ENCODE results near the gene SLFNL1. TPM values are rescaled to one million over a fixed set of nuclear protein-coding genes. Genes with fewer than 3 reads are reported as not detected.

The SLFNL1 gene
- total RNA-seq, 1 experiment from 2014 or later = 0.39 TPM

GRCh38 chr1:40997096-40997495 is 24.4 kb downstream of the SLFNL1 start:
- peaks cover 95% of the 10 kb centered on the region for H3K36me3 ChIP-seq (ENCODE audit: insufficient read depth, low read length, poor library complexity, severe bottlenecking)
- intact Hi-C loops (cut with micrococcal nuclease; ENCODE audit: unreplicated experiment) = no loop called here
- ChIA-PET CTCF (no interaction called here), POLR2A (ENCODE audit: low non-redundant PET) (no interaction called here)
- no peak overlapping the region for H3K4me3 ChIP-seq (ENCODE audit: low read depth, low read length, poor library complexity, severe bottlenecking)
- no peaks in the 10 kb centered on the region for H3K27me3 ChIP-seq (replicated peaks; ENCODE audit: insufficient read depth, low read depth, low read length, poor library complexity)
- H3K9me3 ChIP-seq (ENCODE audit: low read depth, low read length, poor library complexity, severe bottlenecking) = no peaks in the 10 kb centered on the region
- no peak for DNase-seq (ENCODE audit: low spot score)
- BruUV-seq (replicated peaks) = no TSS peak
- TF ChIP-seq EZH2 (IDR thresholded peaks at IDR 0.05; ENCODE audit: borderline replicate concordance, low read depth, low read length, poor library complexity, severe bottlenecking) = no peak
- H3K27ac ChIP-seq (ENCODE audit: low read depth, low read length, poor library complexity, severe bottlenecking) = no peak overlapping the region
- H3K4me1 ChIP-seq (ENCODE audit: insufficient read depth, low read length, poor library complexity, severe bottlenecking) = peaks cover 5% of the 10 kb centered on the region

GRCh38 chr1:40989066-40989465 is 32.5 kb downstream of the SLFNL1 start:
- no peak overlapping the region for H3K27ac ChIP-seq (ENCODE audit: low read depth, low read length, poor library complexity, severe bottlenecking)
- ChIA-PET CTCF (no interaction called here), POLR2A (ENCODE audit: low non-redundant PET) (no interaction called here)
- no peak overlapping the region for H3K4me3 ChIP-seq (ENCODE audit: low read depth, low read length, poor library complexity, severe bottlenecking)
- intact Hi-C loops (cut with micrococcal nuclease; ENCODE audit: unreplicated experiment) = no loop called here
- H3K36me3 ChIP-seq (ENCODE audit: insufficient read depth, low read length, poor library complexity, severe bottlenecking) = peaks cover 99% of the 10 kb centered on the region
- no peaks in the 10 kb centered on the region for H3K27me3 ChIP-seq (replicated peaks; ENCODE audit: insufficient read depth, low read depth, low read length, poor library complexity)
- peaks cover 3% of the 10 kb centered on the region for H3K4me1 ChIP-seq (ENCODE audit: insufficient read depth, low read length, poor library complexity, severe bottlenecking)
- no TSS peak for BruUV-seq (replicated peaks)
- H3K9me3 ChIP-seq (ENCODE audit: low read depth, low read length, poor library complexity, severe bottlenecking) = no peaks in the 10 kb centered on the region
- no peak for DNase-seq (ENCODE audit: low spot score)
- no peak for TF ChIP-seq EZH2 (IDR thresholded peaks at IDR 0.05; ENCODE audit: borderline replicate concordance, low read depth, low read length, poor library complexity, severe bottlenecking)
- TF ChIP-seq CTCF (conservative IDR thresholded peaks at IDR 0.05; ENCODE audit: low read depth, low read length) = no peak

GRCh38 chr1:40988280-40988679 is 33.2 kb downstream of the SLFNL1 start:
- ChIA-PET CTCF (no interaction called here), POLR2A (ENCODE audit: low non-redundant PET) (no interaction called here)
- H3K27me3 ChIP-seq (replicated peaks; ENCODE audit: insufficient read depth, low read depth, low read length, poor library complexity) = no peaks in the 10 kb centered on the region
- H3K4me1 ChIP-seq (ENCODE audit: insufficient read depth, low read length, poor library complexity, severe bottlenecking) = peaks cover 3% of the 10 kb centered on the region
- DNase-seq (ENCODE audit: low spot score) = no peak
- H3K4me3 ChIP-seq (ENCODE audit: low read depth, low read length, poor library complexity, severe bottlenecking) = no peak overlapping the region
- H3K9me3 ChIP-seq (ENCODE audit: low read depth, low read length, poor library complexity, severe bottlenecking) = no peaks in the 10 kb centered on the region
- no peak for TF ChIP-seq CTCF (conservative IDR thresholded peaks at IDR 0.05; ENCODE audit: low read depth, low read length)
- TF ChIP-seq EZH2 (IDR thresholded peaks at IDR 0.05; ENCODE audit: borderline replicate concordance, low read depth, low read length, poor library complexity, severe bottlenecking) = no peak
- peaks cover 98% of the 10 kb centered on the region for H3K36me3 ChIP-seq (ENCODE audit: insufficient read depth, low read length, poor library complexity, severe bottlenecking)
- no TSS peak for BruUV-seq (replicated peaks)
- H3K27ac ChIP-seq (ENCODE audit: low read depth, low read length, poor library complexity, severe bottlenecking) = no peak overlapping the region
- intact Hi-C loops (cut with micrococcal nuclease; ENCODE audit: unreplicated experiment) = no loop called here

- Histone ChIP-seq H3K4me3 (ENCODE audit: low read depth, low read length, poor library complexity, severe bottlenecking) (no peak overlapping the region), H3K4me1 (ENCODE audit: insufficient read depth, low read length, poor library complexity, severe bottlenecking) (peaks cover 3% of the 10 kb centered on the region), H3K36me3 (ENCODE audit: insufficient read depth, low read length, poor library complexity, severe bottlenecking) (peaks cover 91% of the 10 kb centered on the region), H3K27ac (ENCODE audit: low read depth, low read length, poor library complexity, severe bottlenecking) (no peak overlapping the region), H3K27me3 (replicated peaks; ENCODE audit: insufficient read depth, low read depth, low read length, poor library complexity) (no peaks in the 10 kb centered on the region), H3K9me3 (ENCODE audit: low read depth, low read length, poor library complexity, severe bottlenecking) (no peaks in the 10 kb centered on the region)
- CTCF ChIA-PET = no interaction called here
- POLR2A ChIA-PET (ENCODE audit: low non-redundant PET) = no interaction called here
- intact Hi-C loops (cut with micrococcal nuclease; ENCODE audit: unreplicated experiment) = no loop called here
- TF ChIP-seq CTCF (conservative IDR thresholded peaks at IDR 0.05; ENCODE audit: low read depth, low read length) (no peak), EZH2 (IDR thresholded peaks at IDR 0.05; ENCODE audit: borderline replicate concordance, low read depth, low read length, poor library complexity, severe bottlenecking) (no peak)
- BruUV-seq (replicated peaks) = no TSS peak
- no peak for DNase-seq (ENCODE audit: low spot score)
Measured at GRCh38 chr1:40987439-40988276, 33.9 kb downstream of the SLFNL1 start.
